GM21360 (cell line): ENCODE data around the gene LARGE2.
A peak's percentile ranks its signal among the peaks of the same experiment; 100 is the strongest.
"Not testable (repeated sequence)": the region's sequence is repeated elsewhere in the genome, so short reads cannot be mapped to it uniquely, and the experiment has no call there.

Experiments
- ATAC-seq: cut with Tn5 transposase; IDR thresholded peaks from one replicate; pipeline ENCODE4 v1.9.1; 2021; ENCODE audit warnings: mild to moderate bottlenecking, moderate library complexity; ENCODE audit not compliant: unreplicated experiment

LARGE2 gene

DNA sequence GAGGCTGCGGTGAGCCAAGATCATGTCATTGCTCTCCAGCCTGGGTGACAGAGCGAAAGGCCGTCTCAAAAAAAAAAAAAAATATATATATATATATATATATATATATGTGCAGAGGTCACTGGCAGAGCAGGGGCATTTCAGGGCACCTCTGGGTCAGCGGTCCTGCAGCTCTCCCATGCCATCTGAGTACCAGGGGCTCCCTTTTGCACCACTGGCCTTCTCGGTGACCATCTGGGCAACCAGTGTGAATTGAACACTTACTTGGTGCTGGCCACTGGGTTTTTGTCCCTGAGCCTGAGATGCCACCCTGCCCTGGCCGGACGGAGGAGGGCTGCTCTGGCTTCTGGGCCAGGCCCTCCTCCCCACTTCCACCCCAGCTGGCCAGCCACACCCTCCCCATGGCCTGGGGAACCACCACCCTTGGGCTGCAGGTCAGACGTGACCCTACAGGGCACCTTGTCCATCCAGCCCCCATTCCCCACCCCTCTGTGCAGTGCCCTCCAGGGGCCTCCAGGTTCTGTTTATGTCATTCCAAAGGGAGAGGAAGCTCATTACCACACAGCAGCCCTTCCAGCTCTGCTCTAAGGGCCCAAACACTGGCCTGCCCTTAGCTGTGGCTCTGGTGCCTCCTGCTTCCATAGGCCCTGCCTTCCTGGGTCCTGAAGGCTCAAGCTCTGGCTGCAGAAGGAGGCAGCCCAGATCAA is 26.8 kb upstream of the LARGE2 start:
- no peak for ATAC-seq

DNA sequence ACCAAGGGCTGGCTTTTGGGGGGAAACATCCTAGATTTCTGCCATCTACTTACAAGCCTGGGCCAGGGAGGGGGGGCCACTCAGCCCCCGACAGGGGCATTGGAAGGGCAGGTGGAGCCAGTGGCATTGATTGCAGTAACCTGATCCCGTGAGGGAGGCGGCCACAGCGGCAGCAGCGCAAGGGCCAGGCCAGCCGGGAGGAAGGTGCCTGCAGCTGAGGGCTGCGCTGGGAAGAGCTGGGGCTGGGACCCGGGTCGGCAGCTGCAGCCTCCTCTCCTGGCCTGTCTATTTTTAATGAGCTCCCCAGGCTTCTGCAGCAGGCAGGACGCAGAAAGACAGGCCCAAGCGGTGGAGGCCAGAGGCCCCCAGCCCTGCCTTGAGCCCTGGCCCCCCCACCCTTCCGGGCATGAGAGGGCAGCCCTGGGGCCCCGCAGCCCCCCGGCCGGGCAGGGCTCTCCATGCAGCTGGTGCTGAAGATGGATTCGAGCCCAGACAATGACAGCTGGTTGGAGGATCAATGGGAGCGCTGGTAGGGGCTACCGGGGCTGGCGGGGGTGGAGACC is 26.0 kb upstream of the LARGE2 start:
- no peak for ATAC-seq

DNA sequence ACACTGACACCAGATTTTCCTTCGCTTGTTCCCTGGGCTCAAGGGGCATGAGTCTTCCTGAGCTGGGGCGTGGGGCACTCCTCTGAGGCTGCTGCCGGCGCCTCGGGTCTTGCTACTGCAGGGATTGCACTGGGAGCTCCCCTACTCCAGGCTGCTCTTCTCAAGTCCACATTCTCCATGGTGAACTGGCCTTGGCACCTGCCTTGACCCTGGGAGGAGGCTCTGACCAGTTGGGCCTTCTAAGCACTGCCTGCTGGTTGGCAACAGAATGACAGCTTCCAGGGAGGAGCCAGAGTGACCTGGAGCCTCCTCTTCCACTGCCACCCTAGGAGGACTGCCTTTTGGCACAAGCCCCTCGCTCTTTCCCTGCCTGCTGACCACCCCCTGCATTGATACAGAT is 24.9 kb upstream of the LARGE2 start:
- no peak for ATAC-seq

GRCh38 chr11:45899086-45899447 is 23.4 kb upstream of the LARGE2 start:
- no peak for ATAC-seq

- peak; percentile 56 for ATAC-seq
Observed at GRCh38 chr11:45899448-45900174, 22.8 kb upstream of the LARGE2 start.

GRCh38 chr11:45900175-45900800 is 22.2 kb upstream of the LARGE2 start:
- not testable (repeated sequence) for ATAC-seq

- no peak for ATAC-seq
Observed at GRCh38 chr11:45900916-45901617, 21.4 kb upstream of the LARGE2 start.

DNA sequence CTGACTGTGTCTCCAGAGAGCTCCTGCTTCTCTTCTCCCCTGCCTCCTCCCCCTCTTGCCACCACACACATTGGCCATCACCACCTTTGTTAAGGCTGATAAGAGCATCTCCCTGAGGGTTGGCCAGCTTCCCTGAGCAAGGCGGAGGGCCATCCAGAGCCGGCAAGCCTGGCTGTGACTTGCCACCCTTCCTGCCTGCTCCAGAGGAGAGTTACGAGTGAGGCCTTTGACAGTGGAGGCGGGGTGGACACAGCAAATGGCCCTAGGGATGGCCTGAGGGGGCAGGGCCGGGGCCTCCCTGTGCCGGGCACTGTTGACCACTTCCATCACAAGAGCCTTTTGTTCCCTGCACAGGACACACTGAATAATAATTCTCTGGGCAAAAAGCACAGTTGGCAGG is 20.8 kb upstream of the LARGE2 start:
- ATAC-seq = no peak

- ATAC-seq = no peak
Observed at GRCh38 chr11:45902452-45903380, 19.7 kb upstream of the LARGE2 start.

- no peak for ATAC-seq
Observed at GRCh38 chr11:45904309-45904915, 18.0 kb upstream of the LARGE2 start.

- ATAC-seq = no peak
Observed at GRCh38 chr11:45905095-45905494, 17.4 kb upstream of the LARGE2 start.

DNA sequence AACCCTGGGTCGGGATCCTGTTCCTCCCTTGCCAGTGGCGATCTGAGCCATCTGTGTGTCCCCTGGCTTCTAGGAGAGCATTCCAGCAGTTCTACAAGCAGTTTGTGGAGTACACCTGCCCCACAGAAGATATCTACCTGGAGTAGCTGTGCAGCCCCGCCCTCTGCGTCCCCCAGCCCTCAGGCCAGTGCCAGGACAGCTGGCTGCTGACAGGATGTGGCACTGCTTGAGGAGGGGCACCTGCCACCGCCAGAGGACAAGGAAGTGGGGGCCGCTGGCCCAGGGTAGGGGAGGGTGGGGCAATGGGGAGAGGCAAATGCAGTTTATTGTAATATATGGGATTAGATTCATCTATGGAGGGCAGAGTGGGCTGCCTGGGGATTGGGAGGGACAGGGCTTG is 16.9 kb upstream of the LARGE2 start:
- not testable (repeated sequence) for ATAC-seq

DNA sequence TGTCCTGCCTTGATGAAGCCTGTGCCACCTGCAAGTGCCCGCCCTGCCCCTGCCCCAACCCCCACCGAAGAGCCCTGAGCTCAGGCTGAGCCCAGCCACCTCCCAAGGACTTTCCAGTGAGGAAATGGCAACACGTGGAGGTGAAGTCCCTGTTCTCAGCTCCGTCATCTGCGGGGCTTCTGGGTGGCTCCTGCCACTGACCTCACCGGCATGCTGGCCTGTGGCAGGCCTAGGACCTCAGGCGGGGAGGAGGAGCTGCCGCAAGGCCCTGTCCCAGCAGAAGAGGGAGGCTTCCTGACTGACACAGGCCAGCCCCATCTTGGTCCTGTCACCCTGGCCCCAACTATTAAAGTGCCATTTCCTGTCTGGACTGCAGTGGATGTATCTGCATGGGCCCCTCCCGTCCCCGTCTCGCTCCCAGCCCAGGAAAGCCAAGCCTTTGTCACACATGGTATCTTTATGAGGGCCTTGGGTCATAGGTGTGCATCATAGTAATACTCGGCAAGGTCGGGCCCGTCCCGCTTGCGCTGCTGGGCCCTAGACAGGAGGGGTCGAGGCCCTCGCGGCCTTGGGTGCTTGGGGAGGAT is 16.3 kb upstream of the LARGE2 start:
- no peak for ATAC-seq

GRCh38 chr11:45906965-45907611 is 15.4 kb upstream of the LARGE2 start, which contains the start of gene FREY1:
TSS of gene FREY1 (minus strand) at chr11:45907271. CDS start at chr11:45907245, 26 bp downstream.
- ATAC-seq = no peak

GRCh38 chr11:45907911-45908370 is 14.5 kb upstream of the LARGE2 start:
- ATAC-seq = no peak

GRCh38 chr11:45909594-45910475 is 12.6 kb upstream of the LARGE2 start:
- no peak for ATAC-seq

- no peak for ATAC-seq
Observed at GRCh38 chr11:45910623-45911022, 11.8 kb upstream of the LARGE2 start.

- ATAC-seq = no peak
Observed at GRCh38 chr11:45913514-45913913, 8.9 kb upstream of the LARGE2 start.
